Neural progenitor cell (in vitro differentiated cells): ENCODE measurements around the gene LBX2.

Experiments
- CTCF ChIP-seq: fragments of 200-600 bp; sonication (generic); IDR thresholded peaks from 2 replicates; pipeline ENCODE4 v1.5.1; 2017; ENCODE audit warnings: antibody characterized with exemption, mild to moderate bottlenecking
- EZH2 ChIP-seq: fragments of 200-600 bp; sonication (generic); IDR thresholded peaks from 2 replicates; pipeline ENCODE4 v1.6.1; 2017; ENCODE audit warnings: antibody characterized with exemption, mild to moderate bottlenecking, moderate library complexity
- EZH2phosphoT487 ChIP-seq: fragments of 200-600 bp; sonication (generic); IDR thresholded peaks from 2 replicates; pipeline ENCODE4 v1.6.1; 2017; ENCODE audit warnings: antibody characterized with exemption

- no peak for TF ChIP-seq CTCF
- no peak for TF ChIP-seq EZH2
- no peak for TF ChIP-seq EZH2phosphoT487
Measured at GRCh38 chr2:74481961-74482800, 17.2 kb downstream of the LBX2 start.
